Endometrial microvascular endothelial cells (primary cell): ENCODE results near the gene MEIOB. TPM values are rescaled to one million over a fixed set of nuclear protein-coding genes. Genes with fewer than 3 reads are reported as not detected.

ENCODE experiments used
- in situ Hi-C: cut with HindIII; loops from 2 replicates; pipeline ENCODE4 v1.10.0; 2017; ENCODE audit warnings: low sequenced_read_pairs, low pct_unique_long_range_greater_than_20kb; ENCODE audit errors: inconsistent ontology term
- total RNA-seq: library from RNA; depleted of rRNA; stranded (reverse); fragments of >200 nt; gene quantifications from one replicate; pipeline ENCODE4 v1.2.3, GENCODE V29; 2015; ENCODE audit errors: inconsistent ontology term

The MEIOB gene
- total RNA-seq, 1 donor from 2014 or later: not detected

DNA sequence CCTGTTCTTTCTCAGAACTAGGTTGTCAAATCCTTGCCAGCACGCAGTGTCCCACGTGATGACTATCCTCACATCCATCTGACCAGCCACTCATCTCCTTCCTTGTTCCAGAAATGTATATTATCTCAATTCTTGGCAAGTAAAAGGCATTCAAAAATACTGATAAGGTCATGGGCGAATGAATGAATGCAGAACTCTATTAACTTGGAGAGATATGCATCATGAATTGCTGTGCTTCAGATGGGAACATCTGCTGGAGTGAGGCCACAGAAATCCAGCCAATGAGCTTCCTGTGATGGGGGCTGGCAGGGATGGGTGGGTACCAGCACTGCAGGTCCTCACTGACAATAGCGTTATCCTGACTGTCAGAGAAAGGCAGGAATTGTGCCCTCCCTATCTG is 26.0 kb downstream of the MEIOB start:
- in situ Hi-C loops: no loop called here

DNA sequence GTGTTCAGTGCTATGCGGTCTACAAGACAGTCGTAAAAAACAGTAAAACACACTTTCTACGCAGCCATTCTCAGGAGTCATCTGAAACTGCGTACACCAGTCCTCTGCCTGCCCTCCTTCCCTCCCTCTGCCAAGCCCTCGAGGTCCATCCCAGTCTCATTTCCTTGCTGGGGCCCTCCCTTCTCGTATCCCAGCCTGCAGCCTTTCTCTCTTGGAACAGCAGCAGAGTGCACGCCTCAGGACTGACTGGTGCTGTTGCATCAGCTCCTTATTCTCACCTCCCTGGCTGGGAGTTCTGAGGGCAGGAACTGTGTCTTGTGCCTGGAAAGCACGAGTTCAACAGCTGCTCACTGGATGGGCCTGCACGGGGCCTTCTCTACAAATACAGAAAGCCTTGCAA is 32.4 kb downstream of the MEIOB start:
- in situ Hi-C loops: no loop called here

DNA sequence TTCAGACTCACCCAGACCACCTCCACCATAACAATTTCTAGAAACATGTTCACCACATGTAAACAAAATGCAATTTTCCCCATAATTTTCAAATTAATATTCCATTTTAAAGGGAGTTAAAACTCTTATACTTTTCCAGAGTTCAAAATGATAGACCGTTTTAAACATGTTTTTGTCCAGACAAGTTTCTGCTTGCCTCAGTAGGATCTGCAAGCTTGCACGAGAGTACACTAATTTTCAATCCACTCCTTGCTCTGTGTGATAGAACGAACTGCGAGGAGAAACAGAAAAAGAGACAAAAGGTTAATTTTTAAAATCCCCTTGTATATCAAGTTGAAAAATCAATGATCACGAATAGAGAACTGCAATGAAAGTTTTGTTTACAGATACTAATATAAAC is 37.9 kb downstream of the MEIOB start:
- in situ Hi-C loops: no loop called here

DNA sequence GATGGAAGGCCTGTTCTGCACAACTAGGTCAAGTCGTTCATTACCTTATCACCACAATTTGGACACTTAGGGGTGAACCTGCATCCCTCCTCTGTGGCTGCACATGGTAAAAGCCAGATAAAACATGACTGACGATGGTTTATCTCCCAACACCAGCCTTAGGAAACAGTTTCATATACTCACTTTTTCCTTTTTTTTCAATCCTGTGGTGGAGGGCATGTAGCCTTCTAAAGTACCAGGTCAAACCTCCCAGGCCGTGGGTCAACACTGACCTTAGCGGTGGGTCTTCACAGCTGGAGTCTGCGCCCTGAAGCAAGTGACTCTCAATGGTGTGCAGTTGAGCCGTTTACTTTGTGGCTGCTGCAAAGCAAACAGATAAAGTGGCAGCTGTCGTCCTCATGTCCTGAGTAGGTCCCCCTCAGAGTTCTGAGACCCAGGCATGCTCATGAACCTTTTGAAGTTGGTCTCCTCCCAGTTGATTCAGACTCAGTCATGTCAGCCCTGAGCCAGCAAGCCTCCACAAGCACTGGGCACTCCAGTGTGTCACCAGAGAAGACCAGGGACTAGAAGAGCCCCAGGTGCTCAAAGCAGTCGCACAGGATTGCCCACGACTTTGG is 39.0 kb downstream of the MEIOB start:
- in situ Hi-C loops: no loop called here

DNA sequence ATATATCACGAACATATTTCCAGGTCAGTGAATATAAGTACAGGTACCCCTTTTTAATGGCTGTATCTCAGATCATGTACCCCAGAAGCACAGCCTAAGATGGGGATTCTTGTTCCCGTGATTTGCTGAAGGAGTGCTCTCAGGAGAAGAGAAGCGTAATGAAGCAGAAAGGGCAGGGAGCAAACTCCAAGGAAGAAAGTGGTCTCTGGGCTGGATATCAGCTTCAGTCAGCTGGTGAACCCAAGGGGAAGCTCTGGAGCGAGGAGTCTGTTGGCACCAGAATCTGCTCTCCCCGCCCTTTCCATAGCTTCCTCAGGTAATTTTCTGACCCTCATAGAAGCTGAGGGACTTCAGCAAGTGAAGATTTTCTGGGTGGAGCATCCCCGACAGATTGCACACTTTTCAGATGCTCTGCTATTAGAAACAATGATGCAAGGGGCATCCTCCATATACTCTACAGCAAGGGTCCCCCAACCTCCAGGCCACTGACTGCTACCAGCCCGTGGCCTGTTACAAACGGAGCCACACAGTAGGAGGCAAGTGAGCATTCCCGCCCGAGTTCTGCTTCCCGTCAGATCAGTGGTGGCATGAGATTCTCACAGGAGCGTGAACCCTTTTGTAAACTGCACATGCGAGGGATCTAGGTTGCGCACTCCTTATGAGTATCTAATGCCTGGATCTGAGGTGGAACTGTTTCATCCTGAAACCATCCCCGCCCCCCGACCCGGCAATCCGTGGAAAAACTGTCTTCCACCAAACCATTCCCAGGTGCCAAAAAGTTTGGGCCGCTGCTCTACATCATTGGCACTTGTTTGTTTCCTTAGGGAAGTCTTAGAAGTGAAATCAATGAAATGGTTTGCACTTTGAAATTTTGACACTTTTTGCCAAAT is 40.5 kb downstream of the MEIOB start:
- in situ Hi-C loops: no loop called here

DNA sequence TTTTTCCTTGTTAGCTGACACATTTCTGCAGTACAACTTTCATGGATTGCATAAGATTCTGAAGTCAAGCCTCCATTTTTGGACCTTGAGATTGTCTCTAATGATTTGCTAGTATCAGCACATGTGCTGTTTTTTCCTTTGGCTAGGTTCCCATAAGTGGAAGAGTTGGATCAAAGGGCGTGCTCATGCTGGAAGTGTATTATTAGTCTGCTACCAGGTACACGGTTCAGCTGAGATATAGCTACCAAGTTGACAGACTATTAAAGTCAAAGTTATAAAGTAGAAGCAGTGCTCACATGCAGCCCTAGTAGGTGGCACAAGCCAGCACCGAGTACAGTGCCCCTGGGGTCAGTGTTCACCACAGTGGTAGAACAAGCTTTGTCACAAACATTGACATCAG is 41.8 kb downstream of the MEIOB start:
- in situ Hi-C loops: no loop called here

DNA sequence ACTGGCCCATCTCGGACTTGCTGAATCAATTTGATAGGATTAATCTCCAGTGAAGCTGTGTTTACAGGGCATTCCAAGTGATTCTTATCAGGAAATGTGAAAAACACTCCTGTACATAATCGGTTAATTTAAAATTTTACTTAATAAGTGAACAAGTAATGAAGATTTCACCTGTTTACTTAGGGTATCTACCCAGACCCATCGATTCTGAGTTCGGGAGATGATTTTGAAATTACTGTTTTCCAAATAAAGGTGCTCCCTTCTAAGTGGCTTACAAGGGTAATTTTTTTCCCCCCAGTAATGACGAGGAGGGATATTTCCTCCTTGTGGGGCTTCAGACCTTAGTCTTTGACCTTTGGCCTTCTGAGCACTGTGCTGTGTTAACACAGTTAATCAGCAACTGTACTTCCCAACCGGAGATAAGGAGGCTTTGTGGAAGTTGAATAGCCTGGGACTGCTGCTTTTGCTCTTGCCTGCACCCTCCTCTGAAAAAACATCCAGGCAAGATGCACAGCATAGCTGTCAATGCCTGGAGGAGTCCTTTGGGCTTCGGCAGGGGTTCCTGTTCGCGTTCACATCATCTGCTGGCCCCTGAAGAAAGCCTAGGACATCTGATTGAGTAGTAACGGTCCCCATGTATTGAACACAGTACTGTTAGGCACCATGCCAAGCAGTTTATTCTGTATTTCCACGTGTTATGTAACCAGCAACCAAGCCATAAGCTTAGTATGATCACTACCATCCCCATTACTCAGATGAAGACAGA is 43.1 kb downstream of the MEIOB start:
- in situ Hi-C loops: no loop called here

DNA sequence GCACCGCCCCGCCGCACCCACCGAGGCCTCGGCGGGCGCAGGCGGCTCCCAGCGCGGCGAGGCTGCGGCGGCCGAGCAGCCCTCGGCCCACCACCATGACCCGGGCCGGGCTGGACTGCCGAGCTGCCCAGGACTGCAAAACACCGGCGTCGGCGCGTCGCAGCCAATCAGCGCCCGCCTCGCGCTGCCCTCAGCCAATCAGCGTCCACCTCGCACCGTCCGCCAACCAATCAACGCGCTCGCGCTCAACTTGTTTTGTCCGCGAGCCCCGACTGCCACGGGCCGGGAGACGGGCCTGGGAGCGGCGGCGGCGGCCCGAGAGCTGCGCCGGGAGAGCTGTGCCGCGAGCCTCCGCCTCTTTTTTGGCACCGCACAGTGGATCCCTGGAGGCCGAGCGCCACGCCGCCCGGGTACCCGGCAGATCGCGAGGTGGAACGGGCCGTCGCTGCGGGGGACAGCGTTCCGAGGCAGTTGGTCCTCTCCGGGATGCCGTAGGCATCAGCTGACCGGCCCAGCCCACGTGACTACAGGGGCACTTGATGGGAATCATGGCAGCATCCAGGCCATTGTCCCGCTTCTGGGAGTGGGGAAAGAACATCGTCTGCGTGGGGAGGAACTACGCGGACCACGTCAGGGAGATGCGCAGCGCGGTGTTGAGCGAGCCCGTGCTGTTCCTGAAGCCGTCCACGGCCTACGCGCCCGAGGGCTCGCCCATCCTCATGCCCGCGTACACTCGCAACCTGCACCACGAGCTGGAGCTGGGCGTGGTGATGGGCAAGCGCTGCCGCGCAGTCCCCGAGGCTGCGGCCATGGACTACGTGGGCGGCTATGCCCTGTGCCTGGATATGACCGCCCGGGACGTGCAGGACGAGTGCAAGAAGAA is 45.0 kb downstream of the MEIOB start, which contains the start of the genes FAHD1 and HAGH:
Gene FAHD1, plus strand, starts transcription at position 516 of the 883 bp plus-strand sequence. Its CDS starts 33 bp downstream, at position 549.
Gene HAGH, minus strand, starts transcription at position 135 of the 883 bp plus-strand sequence. Its CDS starts 38 bp downstream, at position 97.
- in situ Hi-C loops: no loop called here

DNA sequence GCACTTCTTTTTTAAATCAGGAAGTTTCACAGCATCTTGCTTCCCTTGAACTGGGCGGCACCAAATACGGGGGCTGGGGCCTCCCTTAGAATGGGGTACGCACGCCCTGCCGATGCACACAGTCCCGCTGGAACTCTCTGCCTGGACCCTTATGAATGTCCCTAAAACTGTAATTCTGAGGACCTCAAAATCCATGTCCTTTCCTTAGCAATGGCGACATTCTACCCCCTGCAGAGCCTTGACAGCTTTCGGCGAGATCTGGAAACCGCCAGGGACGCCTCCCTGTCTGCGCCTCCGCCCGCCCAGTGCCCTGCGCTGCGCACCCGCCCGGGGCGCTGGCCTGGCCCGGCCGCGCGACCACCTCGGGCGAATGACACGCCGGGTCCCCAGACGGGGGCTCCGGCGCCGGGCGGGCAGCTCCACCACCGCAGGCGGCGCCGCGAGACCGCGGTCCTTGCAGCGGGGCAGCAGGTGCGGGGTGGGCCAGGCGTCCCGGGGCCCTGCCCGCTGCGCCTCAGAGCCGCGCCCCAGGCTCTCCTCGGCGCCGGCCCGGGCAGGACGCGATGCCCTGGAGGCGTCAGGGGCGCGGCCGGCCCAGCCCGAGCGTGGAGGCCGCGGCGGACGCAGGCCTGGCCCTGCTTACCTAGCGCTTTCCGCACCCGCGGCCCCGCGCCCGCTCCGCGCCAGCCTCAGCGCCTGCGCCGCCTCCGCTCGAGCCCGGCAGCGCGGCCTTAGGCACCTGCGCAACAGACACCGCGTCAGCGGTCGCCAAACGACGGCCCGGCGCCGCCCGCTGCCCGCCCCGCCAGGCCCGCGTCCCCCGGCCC is 45.9 kb downstream of the MEIOB start:
- in situ Hi-C loops: no loop called here

DNA sequence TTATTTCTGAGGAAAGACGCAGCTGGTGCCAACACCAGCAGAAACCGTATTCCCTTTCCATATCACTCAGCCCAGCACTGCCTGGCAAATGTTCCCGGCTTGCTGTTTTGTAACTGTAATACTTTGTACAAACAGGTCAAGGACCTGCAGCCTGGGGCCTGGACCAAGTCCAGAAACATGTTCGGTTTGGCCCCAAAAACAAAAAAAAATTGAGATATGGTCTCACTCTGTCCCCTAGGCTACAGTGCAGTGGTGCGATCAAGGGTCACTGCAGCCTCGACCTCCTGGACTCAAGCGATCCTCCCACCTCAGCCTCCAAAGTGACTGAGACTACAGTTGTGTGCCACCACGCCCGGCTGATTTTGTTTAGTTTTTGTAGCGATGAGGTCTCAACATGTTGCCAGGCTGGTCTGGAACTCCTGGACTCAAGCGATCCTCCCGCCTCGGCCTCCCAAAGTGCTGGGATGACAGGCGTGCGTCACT is 46.5 kb downstream of the MEIOB start:
- in situ Hi-C loops: no loop called here

DNA sequence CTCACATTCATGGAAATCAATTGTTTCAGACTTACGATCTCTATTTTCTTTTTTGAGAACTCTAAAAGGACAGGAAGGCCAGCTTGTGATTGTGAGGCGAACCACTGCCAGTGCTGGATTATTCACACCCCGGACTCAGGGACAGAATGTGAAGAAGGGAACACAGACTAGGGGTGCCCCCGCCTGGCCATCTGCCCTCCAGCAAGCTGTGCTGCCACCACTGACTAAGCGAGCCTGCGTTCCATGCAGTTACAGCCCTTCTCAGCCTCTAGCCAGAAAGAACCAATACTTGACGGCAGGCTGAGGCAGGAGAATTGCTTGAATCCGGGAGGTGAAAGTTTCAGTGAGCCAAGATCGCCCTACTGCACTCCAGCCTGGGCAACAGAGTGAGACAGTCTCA is 48.1 kb downstream of the MEIOB start:
- in situ Hi-C loops: no loop called here

DNA sequence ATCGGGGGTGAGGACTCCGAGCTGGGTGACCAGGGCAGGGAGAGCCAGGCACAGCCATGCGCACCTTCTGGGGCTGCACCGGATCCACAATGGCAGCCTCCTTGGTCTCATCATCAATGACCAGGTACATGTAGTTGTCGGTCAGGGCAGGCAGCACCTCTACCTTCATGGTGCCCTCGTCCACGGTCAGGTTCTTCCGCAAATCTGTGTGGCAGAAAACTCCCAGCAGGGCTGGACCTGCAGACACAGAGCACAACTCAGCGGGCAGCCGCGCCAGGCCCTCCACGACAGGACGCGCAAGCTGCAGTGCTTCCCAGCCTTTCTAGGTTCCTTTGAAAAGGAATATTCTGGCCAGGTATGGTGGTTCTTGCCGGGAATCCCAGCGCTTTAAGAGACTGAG is 49.2 kb downstream of the MEIOB start:
- in situ Hi-C loops: no loop called here

DNA sequence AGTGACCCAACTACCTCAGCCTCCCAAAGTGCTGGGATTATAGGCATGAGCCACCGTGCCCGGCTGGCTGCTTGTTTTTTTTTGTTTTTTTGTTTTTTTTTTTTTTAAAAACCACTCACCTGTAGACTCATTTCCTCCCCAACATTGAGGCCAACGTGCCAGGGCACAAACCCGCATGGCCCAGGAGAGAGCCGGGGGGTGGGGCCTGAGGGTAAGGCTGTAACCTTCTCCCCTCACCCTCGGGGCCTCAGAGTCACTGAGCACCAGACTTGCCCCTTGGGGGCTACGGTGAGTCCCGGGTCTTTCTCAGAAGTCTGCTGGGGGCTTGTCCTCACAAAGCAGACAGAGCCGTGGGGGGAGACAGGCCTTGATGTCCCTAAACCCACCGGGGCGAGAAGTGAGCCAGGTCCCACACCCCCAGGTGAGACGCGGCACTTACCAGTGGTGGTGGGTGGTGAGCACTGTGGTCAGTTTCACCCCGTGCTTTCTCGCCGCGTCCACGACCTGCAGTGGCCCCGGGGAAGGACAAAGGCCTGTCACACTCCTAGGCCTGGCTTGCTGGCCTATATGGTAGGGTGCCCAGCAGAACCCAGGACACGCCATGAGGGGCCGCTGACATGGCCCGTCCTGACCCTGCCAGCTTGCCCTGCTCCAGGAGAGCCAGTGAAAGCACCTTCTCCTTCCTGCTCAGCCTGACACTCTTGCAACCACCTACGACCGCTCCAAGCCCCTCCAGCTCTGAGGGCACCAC is 49.9 kb downstream of the MEIOB start:
- in situ Hi-C loops: no loop called here

DNA sequence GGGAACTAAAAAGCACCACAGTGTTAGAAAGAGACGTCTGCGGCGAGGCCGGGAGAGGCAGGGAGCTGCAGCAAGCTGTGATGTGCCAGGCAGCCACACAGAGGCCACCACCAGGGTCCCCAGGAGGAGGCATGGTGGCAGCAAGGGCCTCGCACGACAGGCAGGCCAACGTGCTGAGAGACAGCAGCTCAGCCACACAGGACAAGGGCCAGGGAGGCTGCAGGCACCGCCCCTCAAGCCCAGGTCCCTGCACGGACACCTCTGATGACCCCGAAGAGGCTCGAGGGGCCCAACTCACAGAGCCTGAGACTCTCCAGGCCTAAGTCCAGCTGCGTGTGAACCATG is 51.0 kb downstream of the MEIOB start:
- in situ Hi-C loops: no loop called here

DNA sequence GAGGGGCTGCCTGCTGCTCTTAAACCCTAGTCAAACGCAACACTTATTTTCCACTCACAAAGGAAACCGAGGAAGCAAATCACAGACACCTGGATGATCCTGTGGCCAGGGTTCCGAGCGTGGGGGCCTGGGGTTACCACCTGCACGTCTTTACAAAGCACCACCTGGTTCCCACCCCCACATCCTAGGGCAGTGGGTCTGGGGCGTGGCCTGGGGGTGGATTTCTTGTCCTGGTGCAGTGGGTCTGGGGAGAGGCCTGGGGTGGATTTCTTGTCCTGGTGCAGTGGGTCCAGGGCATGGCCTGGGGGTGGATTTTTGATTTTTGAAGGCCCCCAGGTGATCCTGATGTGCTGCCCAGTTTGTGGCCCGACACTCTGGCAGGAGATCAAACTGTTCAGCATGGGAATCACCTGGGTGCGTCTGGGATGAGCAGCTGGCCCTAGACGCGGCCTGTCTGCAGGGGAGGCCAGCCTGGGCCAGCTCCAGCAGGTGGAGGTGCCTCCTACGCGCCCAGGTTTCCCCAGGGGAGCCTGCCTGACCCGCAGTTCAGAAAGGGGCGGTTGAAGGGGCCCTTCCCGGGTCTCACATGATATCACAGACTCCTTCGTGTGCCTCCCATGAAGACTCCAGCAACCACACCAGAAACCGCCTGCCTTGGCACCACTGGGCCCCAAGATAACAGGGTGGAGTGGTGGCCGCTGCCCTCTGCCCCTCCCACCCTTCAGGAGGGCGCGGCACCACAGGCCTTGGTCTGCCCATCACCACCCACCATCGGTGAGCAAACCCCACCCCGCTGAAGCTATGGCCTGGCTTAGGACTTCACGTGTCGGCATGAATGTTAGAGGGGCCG is 51.6 kb downstream of the MEIOB start:
- in situ Hi-C loops: no loop called here

DNA sequence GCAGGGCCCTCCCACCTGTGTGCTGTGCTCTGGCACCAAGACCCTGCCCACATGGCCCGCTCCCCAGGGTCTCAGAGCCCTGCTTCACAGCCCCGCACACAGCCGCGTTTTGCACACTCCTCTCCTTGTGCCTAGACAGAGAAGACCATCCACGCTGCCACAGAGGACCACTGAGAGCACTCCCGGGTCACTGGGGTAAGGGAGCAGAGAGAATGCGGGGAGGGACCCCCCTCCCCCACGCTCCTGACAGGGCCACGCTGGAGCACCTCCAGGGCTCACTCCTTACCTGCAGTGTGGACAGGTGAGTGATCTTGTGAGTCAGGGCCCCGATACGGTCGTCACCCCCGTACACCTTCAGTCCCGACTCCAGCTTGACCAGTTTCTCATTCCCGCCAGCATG is 52.4 kb downstream of the MEIOB start:
- in situ Hi-C loops: no loop called here
